HepG2 (cell line): ENCODE measurements around the gene LTB4R. TPM values are rescaled to one million over a fixed set of nuclear protein-coding genes. Genes with fewer than 3 reads are reported as not detected.

ENCODE experiments used
- DPF2 ChIP-seq: sonication (generic); formaldehyde crosslinking; IDR thresholded peaks from 2 replicates; pipeline ENCODE4 v1.4.0; 2020; ENCODE audit warnings: mild to moderate bottlenecking, low read depth, missing genetic modification reagents, borderline replicate concordance
- SRF ChIP-seq: IDR thresholded peaks from 2 replicates; pipeline ENCODE4 v1.6.1; 2011; ENCODE audit warnings: mild to moderate bottlenecking, low read depth, low read length, moderate library complexity
- SRSF4 ChIP-seq: fragments of 200-400 bp; formaldehyde crosslinking; IDR thresholded peaks from one replicate; pipeline ENCODE4 v1.6.1; 2018; ENCODE audit warnings: mild to moderate bottlenecking, low read depth, low read length, moderate library complexity; ENCODE audit not compliant: poor library complexity, severe bottlenecking
- ZBTB3 ChIP-seq: sonication (generic); formaldehyde crosslinking; IDR thresholded peaks from 2 replicates; pipeline ENCODE4 v1.4.0; 2020; ENCODE audit warnings: low read depth, mild to moderate bottlenecking, moderate library complexity, missing genetic modification reagents, borderline replicate concordance
- ZFAT ChIP-seq: sonication (generic); formaldehyde crosslinking; conservative IDR thresholded peaks from 2 replicates; pipeline ENCODE4 v1.8.1; 2023; ENCODE audit warnings: missing genetic modification reagents, inconsistent platforms
- ZNF563 ChIP-seq: sonication (generic); formaldehyde crosslinking; IDR thresholded peaks from 2 replicates; pipeline ENCODE4 v1.8.0; 2022; ENCODE audit warnings: mild to moderate bottlenecking, moderate library complexity, missing genetic modification reagents
- ZNF709 ChIP-seq: sonication (generic); formaldehyde crosslinking; IDR thresholded peaks from 2 replicates; pipeline ENCODE4 v1.5.0; 2020; ENCODE audit warnings: mild to moderate bottlenecking, missing genetic modification reagents
- polyA plus RNA-seq, 8 experiments: library from polyadenylated mRNA; depleted of rRNA in 3 of 8; stranded (reverse) in 7 of 8; unstranded in 1 of 8; fragments of >200 nt; fragmentation: Illumina TruSeq in 4 of 8; extraction: Trizol in 4 of 8; gene quantifications; 2 replicates each; pipeline versions ENCODE4 v1.2.1 to v1.2.3, GENCODE V29; 2011 to 2016; ENCODE audit warnings: low read depth in 4 of 8, missing spikeins in 1 of 8, mixed read lengths in 1 of 8; ENCODE audit not compliant: insufficient read depth in 1 of 8
- total RNA-seq, 5 experiments: library from RNA; depleted of rRNA; stranded (reverse); fragments of >200 nt; fragmentation: Illumina TruSeq; extraction: Trizol; gene quantifications; 2 replicates each; pipeline ENCODE4 v1.2.3, GENCODE V29; 2016; ENCODE audit warnings: low read depth in 1 of 5
- TF ChIP-seq, protein P1 (sequence below): sonication (generic); formaldehyde crosslinking; IDR thresholded peaks from 2 replicates; pipeline ENCODE4 v1.5.0; 2020; ENCODE audit warnings: mild to moderate bottlenecking, low read depth, missing genetic modification reagents, borderline replicate concordance
- TF ChIP-seq, protein P2 (sequence below): sonication (generic); formaldehyde crosslinking; IDR thresholded peaks from 2 replicates; pipeline ENCODE4 v1.8.1; 2022; ENCODE audit warnings: low read depth, mild to moderate bottlenecking, missing genetic modification reagents
- TF ChIP-seq, protein P3 (sequence below), 2 experiments: sonication (generic) in 1 of 2; formaldehyde crosslinking in 1 of 2; IDR thresholded peaks; 2 replicates each; pipeline versions ENCODE4 v1.4.0 to v1.6.1; 2016 to 2020; ENCODE audit warnings: borderline replicate concordance in 1 of 2, low read depth in 1 of 2, mild to moderate bottlenecking in 1 of 2, missing genetic modification reagents in 1 of 2
- TF ChIP-seq, protein P4 (sequence below): sonication (generic); formaldehyde crosslinking; IDR thresholded peaks from 2 replicates; pipeline ENCODE4 v1.5.1; 2020; ENCODE audit warnings: mild to moderate bottlenecking, missing genetic modification reagents, moderate library complexity
- TF ChIP-seq, protein P5 (sequence below): sonication (generic); formaldehyde crosslinking; IDR thresholded peaks from 2 replicates; pipeline ENCODE4 v1.8.0; 2022; ENCODE audit warnings: missing genetic modification reagents, low read depth, mild to moderate bottlenecking, borderline replicate concordance
- TF ChIP-seq, protein P6 (sequence below): sonication (generic); formaldehyde crosslinking; conservative IDR thresholded peaks from 2 replicates; pipeline ENCODE4 v1.8.0; 2022; ENCODE audit warnings: missing genetic modification reagents

The LTB4R gene
- total and polyA plus RNA-seq, 2 of the 13 experiments (the other 11 are each of a cell fraction or from before 2014, with no cell fraction given), result 3.2 to 8.2 TPM

DNA sequence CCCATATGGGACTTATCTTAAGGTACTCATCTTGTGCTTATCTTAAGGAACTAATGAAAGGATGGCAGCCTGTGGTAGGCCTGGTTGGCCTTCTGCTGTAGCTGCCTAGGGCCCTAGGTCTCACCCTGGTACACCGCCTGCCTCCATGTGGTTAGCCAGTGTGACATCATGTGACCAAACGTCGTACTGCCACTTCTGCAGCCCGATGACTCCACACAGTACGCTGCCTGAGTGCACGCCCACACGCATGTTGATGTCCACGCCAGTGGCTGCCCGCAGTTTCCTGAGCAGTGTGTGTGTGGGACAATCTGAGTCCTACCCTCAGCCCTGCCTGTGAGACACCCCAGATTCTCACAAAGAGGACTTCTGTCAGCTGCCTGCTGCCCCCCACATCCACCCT lies 18.4 kb downstream of the LTB4R start (continued):
- TF ChIP-seq, protein P1, sequence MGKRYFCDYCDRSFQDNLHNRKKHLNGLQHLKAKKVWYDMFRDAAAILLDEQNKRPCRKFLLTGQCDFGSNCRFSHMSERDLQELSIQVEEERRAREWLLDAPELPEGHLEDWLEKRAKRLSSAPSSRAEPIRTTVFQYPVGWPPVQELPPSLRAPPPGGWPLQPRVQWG (CRISPR knock-in tag), result no peak
- TF ChIP-seq ZFAT (CRISPR knock-in tag) (no peak), ZNF563 (CRISPR knock-in tag) (peak; percentile 24; the same call in 1 of the 2 replicates), SRSF4 (no peak), ZBTB3 (CRISPR knock-in tag) (no peak), ZNF709 (CRISPR knock-in tag) (0 out of 2 replicates have a peak, but pooled peaks have one; percentile 15), SRF (no peak), DPF2 (CRISPR knock-in tag) (no peak)
- TF ChIP-seq, protein P2, sequence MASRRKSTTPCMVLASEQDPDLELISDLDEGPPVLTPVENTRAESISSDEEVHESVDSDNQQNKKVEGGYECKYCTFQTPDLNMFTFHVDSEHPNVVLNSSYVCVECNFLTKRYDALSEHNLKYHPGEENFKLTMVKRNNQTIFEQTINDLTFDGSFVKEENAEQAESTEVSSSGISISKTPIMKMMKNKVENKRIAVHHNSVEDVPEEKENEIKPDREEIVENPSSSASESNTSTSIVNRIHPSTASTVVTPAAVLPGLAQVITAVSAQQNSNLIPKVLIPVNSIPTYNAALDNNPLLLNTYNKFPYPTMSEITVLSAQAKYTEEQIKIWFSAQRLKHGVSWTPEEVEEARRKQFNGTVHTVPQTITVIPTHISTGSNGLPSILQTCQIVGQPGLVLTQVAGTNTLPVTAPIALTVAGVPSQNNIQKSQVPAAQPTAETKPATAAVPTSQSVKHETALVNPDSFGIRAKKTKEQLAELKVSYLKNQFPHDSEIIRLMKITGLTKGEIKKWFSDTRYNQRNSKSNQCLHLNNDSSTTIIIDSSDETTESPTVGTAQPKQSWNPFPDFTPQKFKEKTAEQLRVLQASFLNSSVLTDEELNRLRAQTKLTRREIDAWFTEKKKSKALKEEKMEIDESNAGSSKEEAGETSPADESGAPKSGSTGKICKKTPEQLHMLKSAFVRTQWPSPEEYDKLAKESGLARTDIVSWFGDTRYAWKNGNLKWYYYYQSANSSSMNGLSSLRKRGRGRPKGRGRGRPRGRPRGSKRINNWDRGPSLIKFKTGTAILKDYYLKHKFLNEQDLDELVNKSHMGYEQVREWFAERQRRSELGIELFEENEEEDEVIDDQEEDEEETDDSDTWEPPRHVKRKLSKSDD (CRISPR knock-in tag), result no peak
- TF ChIP-seq, protein P3, sequence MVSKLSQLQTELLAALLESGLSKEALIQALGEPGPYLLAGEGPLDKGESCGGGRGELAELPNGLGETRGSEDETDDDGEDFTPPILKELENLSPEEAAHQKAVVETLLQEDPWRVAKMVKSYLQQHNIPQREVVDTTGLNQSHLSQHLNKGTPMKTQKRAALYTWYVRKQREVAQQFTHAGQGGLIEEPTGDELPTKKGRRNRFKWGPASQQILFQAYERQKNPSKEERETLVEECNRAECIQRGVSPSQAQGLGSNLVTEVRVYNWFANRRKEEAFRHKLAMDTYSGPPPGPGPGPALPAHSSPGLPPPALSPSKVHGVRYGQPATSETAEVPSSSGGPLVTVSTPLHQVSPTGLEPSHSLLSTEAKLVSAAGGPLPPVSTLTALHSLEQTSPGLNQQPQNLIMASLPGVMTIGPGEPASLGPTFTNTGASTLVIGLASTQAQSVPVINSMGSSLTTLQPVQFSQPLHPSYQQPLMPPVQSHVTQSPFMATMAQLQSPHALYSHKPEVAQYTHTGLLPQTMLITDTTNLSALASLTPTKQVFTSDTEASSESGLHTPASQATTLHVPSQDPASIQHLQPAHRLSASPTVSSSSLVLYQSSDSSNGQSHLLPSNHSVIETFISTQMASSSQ (IDR thresholded peaks at IDR 0.05; ENCODE audit: low read depth), result no peak
- TF ChIP-seq, protein P3 (CRISPR knock-in tag; IDR thresholded peaks at IDR 0.05; ENCODE audit: borderline replicate concordance), result no peak
- TF ChIP-seq, protein P4, sequence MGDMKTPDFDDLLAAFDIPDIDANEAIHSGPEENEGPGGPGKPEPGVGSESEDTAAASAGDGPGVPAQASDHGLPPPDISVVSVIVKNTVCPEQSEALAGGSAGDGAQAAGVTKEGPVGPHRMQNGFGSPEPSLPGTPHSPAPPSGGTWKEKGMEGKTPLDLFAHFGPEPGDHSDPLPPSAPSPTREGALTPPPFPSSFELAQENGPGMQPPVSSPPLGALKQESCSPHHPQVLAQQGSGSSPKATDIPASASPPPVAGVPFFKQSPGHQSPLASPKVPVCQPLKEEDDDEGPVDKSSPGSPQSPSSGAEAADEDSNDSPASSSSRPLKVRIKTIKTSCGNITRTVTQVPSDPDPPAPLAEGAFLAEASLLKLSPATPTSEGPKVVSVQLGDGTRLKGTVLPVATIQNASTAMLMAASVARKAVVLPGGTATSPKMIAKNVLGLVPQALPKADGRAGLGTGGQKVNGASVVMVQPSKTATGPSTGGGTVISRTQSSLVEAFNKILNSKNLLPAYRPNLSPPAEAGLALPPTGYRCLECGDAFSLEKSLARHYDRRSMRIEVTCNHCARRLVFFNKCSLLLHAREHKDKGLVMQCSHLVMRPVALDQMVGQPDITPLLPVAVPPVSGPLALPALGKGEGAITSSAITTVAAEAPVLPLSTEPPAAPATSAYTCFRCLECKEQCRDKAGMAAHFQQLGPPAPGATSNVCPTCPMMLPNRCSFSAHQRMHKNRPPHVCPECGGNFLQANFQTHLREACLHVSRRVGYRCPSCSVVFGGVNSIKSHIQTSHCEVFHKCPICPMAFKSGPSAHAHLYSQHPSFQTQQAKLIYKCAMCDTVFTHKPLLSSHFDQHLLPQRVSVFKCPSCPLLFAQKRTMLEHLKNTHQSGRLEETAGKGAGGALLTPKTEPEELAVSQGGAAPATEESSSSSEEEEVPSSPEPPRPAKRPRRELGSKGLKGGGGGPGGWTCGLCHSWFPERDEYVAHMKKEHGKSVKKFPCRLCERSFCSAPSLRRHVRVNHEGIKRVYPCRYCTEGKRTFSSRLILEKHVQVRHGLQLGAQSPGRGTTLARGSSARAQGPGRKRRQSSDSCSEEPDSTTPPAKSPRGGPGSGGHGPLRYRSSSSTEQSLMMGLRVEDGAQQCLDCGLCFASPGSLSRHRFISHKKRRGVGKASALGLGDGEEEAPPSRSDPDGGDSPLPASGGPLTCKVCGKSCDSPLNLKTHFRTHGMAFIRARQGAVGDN, result no peak; the same call in 1 of the 2 replicates
- TF ChIP-seq, protein P5, sequence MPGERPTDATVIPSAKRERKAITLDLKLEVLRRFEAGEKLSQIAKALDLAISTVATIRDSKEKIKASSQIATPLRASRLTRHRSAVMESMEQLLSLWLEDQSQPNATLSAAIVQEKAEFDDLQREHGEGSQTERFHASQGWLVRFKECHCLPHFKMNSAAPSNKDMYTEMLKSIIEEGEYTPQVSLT (CRISPR knock-in tag), result no peak
- TF ChIP-seq, protein P6, sequence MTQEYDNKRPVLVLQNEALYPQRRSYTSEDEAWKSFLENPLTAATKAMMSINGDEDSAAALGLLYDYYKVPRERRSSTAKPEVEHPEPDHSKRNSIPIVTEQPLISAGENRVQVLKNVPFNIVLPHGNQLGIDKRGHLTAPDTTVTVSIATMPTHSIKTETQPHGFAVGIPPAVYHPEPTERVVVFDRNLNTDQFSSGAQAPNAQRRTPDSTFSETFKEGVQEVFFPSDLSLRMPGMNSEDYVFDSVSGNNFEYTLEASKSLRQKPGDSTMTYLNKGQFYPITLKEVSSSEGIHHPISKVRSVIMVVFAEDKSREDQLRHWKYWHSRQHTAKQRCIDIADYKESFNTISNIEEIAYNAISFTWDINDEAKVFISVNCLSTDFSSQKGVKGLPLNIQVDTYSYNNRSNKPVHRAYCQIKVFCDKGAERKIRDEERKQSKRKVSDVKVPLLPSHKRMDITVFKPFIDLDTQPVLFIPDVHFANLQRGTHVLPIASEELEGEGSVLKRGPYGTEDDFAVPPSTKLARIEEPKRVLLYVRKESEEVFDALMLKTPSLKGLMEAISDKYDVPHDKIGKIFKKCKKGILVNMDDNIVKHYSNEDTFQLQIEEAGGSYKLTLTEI (CRISPR knock-in tag), result no peak
